ENCODE results near the gene SLC37A3. TPM values are rescaled to one million over a fixed set of nuclear protein-coding genes. Genes with fewer than 3 reads are reported as not detected.
A peak's percentile ranks its signal among the peaks of the same experiment; 100 is the strongest.

SLC37A3 gene
- total and polyA plus RNA-seq, 2 donors (not counting 1 experiment from before 2014, with no cell fraction given) = 9.1 to 20.1 TPM

GRCh38 chr7:140304191-140304799 is 94.0 kb downstream of the SLC37A3 start:
- H3K9me3 ChIP-seq (ENCODE audit: control extremely low read depth in 1 of 3, control insufficient read depth in 2 of 3, insufficient read depth in 1 of 3, low read length in 2 of 3) = no peaks in the 10 kb centered on the region
- Mint-ChIP-seq H3K4me3 (peak overlapping the region; percentile 63), H3K9me3 (ENCODE audit: insufficient read depth) (no peaks in the 10 kb centered on the region), H3K27me3 (peaks cover 6% of the 10 kb centered on the region), H3K27ac (peak overlapping the region; percentile 96), H3K4me1 (peaks cover 7% of the 10 kb centered on the region)
- intact Hi-C loops (cut with micrococcal nuclease) = loop anchor here (1.0 to 10.0 kb wide), 6 partner anchors 74 to 699 kb away; partner anchors contain the start of gene PARP12
- H3K9ac ChIP-seq (ENCODE audit: low read length) = peak overlapping the region; percentile 36
- DNase-seq (peak; percentile 81), ATAC-seq (ENCODE audit: low read depth) (peak; percentile 92)
- peaks cover 6 to 11% of the 10 kb centered on the region in 2 donors for H3K4me1 ChIP-seq (ENCODE audit: control insufficient read depth in 2 of 2, insufficient read depth in 2 of 2, low read length in 2 of 2)
- ChIA-PET CTCF (interaction anchor here (0.6 to 3.2 kb wide), 26 partner anchors 11 to 658 kb away, joined by 3 to 27 read pairs (median 4); partner anchors contain the start of genes KDM7A and PARP12), POLR2A (interaction anchor here (0.6 to 2.2 kb wide), 5 partner anchors 74 to 303 kb away, joined by 3 to 10 read pairs (median 4); partner anchors contain the start of gene KDM7A)
- H4K20me1 ChIP-seq (ENCODE audit: control insufficient read depth, insufficient read depth, low read length, poor library complexity, severe bottlenecking) = no peaks in the 10 kb centered on the region
- peak overlapping the region; percentile 49 to 58 for H3K27ac ChIP-seq (ENCODE audit: low read length in 2 of 2)
- 79% methylated on average over 2 of the region's 3 CpGs for WGBS (ENCODE audit: insufficient coverage)
- peak overlapping the region; percentile 65 for H3K4me2 ChIP-seq (replicated peaks; ENCODE audit: low read depth, low read length, poor library complexity, severe bottlenecking)
- H3K4me3 ChIP-seq (ENCODE audit: control extremely low read depth in 1 of 5, extremely low read depth in 1 of 5, insufficient read depth in 1 of 5, low read depth in 2 of 5, low read length in 4 of 5) = no peak overlapping the region
- no peaks in the 10 kb centered on the region for H3K79me2 ChIP-seq (ENCODE audit: control insufficient read depth, insufficient read depth, low read length)
- H3K36me3 ChIP-seq (replicated peaks in 1 of 2; ENCODE audit: control extremely low read depth in 1 of 2, control insufficient read depth in 1 of 2, extremely low read depth in 1 of 2, insufficient read depth in 2 of 2, low read length in 1 of 2) = no peaks in the 10 kb centered on the region
- H3K27me3 ChIP-seq (replicated peaks in 1 of 4; ENCODE audit: control extremely low read depth in 1 of 4, control insufficient read depth in 3 of 4, insufficient read depth in 4 of 4, low read length in 3 of 4) = peaks cover 0 to 3% (median 0%) of the 10 kb centered on the region in 4 experiments
- no peak for TF ChIP-seq EZH2 (IDR thresholded peaks at IDR 0.05; ENCODE audit: borderline replicate concordance, insufficient read depth, low read depth, low read length, poor library complexity, severe bottlenecking)
- TF ChIP-seq, protein P1, sequence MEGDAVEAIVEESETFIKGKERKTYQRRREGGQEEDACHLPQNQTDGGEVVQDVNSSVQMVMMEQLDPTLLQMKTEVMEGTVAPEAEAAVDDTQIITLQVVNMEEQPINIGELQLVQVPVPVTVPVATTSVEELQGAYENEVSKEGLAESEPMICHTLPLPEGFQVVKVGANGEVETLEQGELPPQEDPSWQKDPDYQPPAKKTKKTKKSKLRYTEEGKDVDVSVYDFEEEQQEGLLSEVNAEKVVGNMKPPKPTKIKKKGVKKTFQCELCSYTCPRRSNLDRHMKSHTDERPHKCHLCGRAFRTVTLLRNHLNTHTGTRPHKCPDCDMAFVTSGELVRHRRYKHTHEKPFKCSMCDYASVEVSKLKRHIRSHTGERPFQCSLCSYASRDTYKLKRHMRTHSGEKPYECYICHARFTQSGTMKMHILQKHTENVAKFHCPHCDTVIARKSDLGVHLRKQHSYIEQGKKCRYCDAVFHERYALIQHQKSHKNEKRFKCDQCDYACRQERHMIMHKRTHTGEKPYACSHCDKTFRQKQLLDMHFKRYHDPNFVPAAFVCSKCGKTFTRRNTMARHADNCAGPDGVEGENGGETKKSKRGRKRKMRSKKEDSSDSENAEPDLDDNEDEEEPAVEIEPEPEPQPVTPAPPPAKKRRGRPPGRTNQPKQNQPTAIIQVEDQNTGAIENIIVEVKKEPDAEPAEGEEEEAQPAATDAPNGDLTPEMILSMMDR (IDR thresholded peaks at IDR 0.05) = peak; percentile 81
- H2AFZ ChIP-seq (ENCODE audit: insufficient read depth, low read depth, low read length, poor library complexity, severe bottlenecking) = peak overlapping the region; percentile 77

Data from B cell (primary cell).